K562 (cell line): ENCODE measurements around the gene PHTF2.

Source experiments
- ATF6 ChIP-seq: sonication (generic); formaldehyde crosslinking; IDR thresholded peaks from 2 replicates; pipeline ENCODE4 v1.4.0; 2020; ENCODE audit warnings: mild to moderate bottlenecking, missing genetic modification reagents
- ESRRA ChIP-seq: fragments of 450-650 bp; IDR thresholded peaks from 2 replicates; pipeline ENCODE4 v1.6.1; 2014; ENCODE audit warnings: low read depth, mild to moderate bottlenecking, moderate library complexity, borderline replicate concordance
- ETV5 ChIP-seq: sonication (generic); formaldehyde crosslinking; IDR thresholded peaks from 2 replicates; pipeline ENCODE4 v1.4.0; 2020; ENCODE audit warnings: low read depth, mild to moderate bottlenecking, missing genetic modification reagents
- MAX ChIP-seq: sonication (generic); formaldehyde crosslinking; IDR thresholded peaks from 2 replicates; pipeline ENCODE4 v1.9.0; 2022; ENCODE audit warnings: mild to moderate bottlenecking, missing genetic modification reagents
- NFE2L1 ChIP-seq: fragments of 450-650 bp; IDR thresholded peaks from 2 replicates; pipeline ENCODE4 v1.6.1; 2016; ENCODE audit warnings: missing genetic modification characterization, low read depth, mild to moderate bottlenecking, missing compliant biosample characterization, moderate library complexity, borderline replicate concordance
- RFX5 ChIP-seq: IDR thresholded peaks from 2 replicates; pipeline ENCODE4 v1.6.1; 2011; ENCODE audit warnings: low read depth, mild to moderate bottlenecking, improper control_type of control experiment, low read length
- ZBTB40 ChIP-seq, 2 experiments: fragments of 450-650 bp in 1 of 2; sonication (generic) in 1 of 2; formaldehyde crosslinking in 1 of 2; IDR thresholded peaks; 2 replicates each; pipeline versions ENCODE4 v1.7.1 to v1.9.0; 2016 to 2022; ENCODE audit warnings: inconsistent platforms in 1 of 2, mild to moderate bottlenecking in 1 of 2, missing genetic modification reagents in 1 of 2
- TF ChIP-seq, protein P1 (sequence below), 3 experiments: IDR thresholded peaks in 2 of 3; conservative IDR thresholded peaks in 1 of 3; 2 replicates each; pipeline ENCODE4 v1.5.1; 2011 to 2012; ENCODE audit warnings: low read length in 3 of 3, mild to moderate bottlenecking in 3 of 3, control low read depth in 2 of 3, improper control_type of control experiment in 1 of 3, inconsistent platforms in 1 of 3, low read depth in 1 of 3, mixed read lengths in 1 of 3, moderate library complexity in 1 of 3; ENCODE audit not compliant: insufficient read depth in 2 of 3
- TF ChIP-seq, protein P2 (sequence below): conservative IDR thresholded peaks from 2 replicates; pipeline ENCODE4 v1.6.1; 2011; ENCODE audit warnings: low read depth, mild to moderate bottlenecking, low read length; ENCODE audit not compliant: control insufficient read depth
- TF ChIP-seq, protein P3 (sequence below): fragments of 450-650 bp; IDR thresholded peaks from 2 replicates; pipeline ENCODE4 v1.6.1; 2016; ENCODE audit warnings: missing biosample characterization, missing genetic modification characterization
- TF ChIP-seq, protein P4 (sequence below), 2 experiments: IDR thresholded peaks; 2 replicates each; pipeline ENCODE4 v1.6.1; 2012; ENCODE audit warnings: improper control_type of control experiment in 2 of 2, low read depth in 2 of 2, low read length in 2 of 2, borderline replicate concordance in 1 of 2

GRCh38 chr7:77753173-77753572, 45.4 kb upstream of the PHTF2 start:
- no peak for TF ChIP-seq MAX (CRISPR knock-in tag)
- TF ChIP-seq ZBTB40 (IDR thresholded peaks at IDR 0.05) = no peak
- no peak for TF ChIP-seq ZBTB40 (CRISPR knock-in tag; IDR thresholded peaks at IDR 0.05)
- no peak for TF ChIP-seq ETV5 (CRISPR knock-in tag)
- TF ChIP-seq, protein P1, sequence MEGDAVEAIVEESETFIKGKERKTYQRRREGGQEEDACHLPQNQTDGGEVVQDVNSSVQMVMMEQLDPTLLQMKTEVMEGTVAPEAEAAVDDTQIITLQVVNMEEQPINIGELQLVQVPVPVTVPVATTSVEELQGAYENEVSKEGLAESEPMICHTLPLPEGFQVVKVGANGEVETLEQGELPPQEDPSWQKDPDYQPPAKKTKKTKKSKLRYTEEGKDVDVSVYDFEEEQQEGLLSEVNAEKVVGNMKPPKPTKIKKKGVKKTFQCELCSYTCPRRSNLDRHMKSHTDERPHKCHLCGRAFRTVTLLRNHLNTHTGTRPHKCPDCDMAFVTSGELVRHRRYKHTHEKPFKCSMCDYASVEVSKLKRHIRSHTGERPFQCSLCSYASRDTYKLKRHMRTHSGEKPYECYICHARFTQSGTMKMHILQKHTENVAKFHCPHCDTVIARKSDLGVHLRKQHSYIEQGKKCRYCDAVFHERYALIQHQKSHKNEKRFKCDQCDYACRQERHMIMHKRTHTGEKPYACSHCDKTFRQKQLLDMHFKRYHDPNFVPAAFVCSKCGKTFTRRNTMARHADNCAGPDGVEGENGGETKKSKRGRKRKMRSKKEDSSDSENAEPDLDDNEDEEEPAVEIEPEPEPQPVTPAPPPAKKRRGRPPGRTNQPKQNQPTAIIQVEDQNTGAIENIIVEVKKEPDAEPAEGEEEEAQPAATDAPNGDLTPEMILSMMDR (IDR thresholded peaks at IDR 0.05 in 2 of 3, conservative IDR thresholded peaks at IDR 0.05 in 1 of 3; ENCODE audit: insufficient read depth in 2 of 3, low read depth in 1 of 3, low read length in 3 of 3) = no peak
- TF ChIP-seq, protein P2, sequence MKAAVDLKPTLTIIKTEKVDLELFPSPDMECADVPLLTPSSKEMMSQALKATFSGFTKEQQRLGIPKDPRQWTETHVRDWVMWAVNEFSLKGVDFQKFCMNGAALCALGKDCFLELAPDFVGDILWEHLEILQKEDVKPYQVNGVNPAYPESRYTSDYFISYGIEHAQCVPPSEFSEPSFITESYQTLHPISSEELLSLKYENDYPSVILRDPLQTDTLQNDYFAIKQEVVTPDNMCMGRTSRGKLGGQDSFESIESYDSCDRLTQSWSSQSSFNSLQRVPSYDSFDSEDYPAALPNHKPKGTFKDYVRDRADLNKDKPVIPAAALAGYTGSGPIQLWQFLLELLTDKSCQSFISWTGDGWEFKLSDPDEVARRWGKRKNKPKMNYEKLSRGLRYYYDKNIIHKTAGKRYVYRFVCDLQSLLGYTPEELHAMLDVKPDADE = no peak
- TF ChIP-seq, protein P3, sequence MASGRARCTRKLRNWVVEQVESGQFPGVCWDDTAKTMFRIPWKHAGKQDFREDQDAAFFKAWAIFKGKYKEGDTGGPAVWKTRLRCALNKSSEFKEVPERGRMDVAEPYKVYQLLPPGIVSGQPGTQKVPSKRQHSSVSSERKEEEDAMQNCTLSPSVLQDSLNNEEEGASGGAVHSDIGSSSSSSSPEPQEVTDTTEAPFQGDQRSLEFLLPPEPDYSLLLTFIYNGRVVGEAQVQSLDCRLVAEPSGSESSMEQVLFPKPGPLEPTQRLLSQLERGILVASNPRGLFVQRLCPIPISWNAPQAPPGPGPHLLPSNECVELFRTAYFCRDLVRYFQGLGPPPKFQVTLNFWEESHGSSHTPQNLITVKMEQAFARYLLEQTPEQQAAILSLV = no peak
- TF ChIP-seq, protein P4, sequence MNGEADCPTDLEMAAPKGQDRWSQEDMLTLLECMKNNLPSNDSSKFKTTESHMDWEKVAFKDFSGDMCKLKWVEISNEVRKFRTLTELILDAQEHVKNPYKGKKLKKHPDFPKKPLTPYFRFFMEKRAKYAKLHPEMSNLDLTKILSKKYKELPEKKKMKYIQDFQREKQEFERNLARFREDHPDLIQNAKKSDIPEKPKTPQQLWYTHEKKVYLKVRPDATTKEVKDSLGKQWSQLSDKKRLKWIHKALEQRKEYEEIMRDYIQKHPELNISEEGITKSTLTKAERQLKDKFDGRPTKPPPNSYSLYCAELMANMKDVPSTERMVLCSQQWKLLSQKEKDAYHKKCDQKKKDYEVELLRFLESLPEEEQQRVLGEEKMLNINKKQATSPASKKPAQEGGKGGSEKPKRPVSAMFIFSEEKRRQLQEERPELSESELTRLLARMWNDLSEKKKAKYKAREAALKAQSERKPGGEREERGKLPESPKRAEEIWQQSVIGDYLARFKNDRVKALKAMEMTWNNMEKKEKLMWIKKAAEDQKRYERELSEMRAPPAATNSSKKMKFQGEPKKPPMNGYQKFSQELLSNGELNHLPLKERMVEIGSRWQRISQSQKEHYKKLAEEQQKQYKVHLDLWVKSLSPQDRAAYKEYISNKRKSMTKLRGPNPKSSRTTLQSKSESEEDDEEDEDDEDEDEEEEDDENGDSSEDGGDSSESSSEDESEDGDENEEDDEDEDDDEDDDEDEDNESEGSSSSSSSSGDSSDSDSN (IDR thresholded peaks at IDR 0.05; ENCODE audit: borderline replicate concordance in 1 of 2, low read depth in 2 of 2, low read length in 2 of 2) = no peak
- no peak for TF ChIP-seq ESRRA
- no peak for TF ChIP-seq NFE2L1 (tag)
- TF ChIP-seq RFX5 = no peak
- no peak for TF ChIP-seq ATF6
